ENCODE measurements around the gene MINDY1.

Gene MINDY1, protein sequence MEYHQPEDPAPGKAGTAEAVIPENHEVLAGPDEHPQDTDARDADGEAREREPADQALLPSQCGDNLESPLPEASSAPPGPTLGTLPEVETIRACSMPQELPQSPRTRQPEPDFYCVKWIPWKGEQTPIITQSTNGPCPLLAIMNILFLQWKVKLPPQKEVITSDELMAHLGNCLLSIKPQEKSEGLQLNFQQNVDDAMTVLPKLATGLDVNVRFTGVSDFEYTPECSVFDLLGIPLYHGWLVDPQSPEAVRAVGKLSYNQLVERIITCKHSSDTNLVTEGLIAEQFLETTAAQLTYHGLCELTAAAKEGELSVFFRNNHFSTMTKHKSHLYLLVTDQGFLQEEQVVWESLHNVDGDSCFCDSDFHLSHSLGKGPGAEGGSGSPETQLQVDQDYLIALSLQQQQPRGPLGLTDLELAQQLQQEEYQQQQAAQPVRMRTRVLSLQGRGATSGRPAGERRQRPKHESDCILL

DNA sequence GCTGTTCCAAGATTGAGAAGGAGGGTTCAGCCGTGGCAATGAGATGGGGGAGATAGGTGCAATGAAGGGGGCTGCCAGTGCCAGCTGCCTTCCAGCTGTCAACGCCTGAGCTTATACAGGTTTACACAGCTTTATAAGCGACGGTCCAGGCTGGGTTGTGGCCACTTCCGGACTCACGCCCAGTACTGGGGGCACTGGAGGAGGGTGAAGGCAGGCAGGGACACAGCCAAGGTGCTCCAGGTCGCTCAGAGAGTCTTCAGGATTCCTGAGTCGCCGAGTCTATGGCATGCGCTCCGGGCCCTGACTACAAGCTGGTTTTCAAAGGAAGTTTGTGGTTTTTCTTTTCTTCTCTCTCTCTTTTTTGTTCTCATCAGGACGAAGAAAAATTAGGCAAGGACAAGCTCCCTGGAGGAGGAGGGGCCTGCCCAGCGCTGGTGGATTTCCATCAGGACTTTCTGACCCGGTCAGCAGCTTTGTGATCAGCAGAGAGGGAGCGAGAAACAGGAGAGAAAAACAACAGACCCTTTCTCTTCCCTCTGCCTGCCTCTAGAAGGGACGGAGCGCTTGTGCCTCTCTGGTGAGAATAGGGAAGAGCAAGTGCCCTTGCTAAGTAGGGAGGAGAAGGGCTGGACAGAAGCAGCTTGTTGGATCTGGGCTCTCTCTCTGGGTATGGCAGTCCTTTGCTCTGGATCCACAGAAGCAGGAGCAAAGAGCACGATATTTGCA, at the start of gene MINDY1:
Gene MINDY1 (minus strand): TSS at position 576 of the 726 bp plus-strand sequence. CDS start 4,285 bp downstream, outside the sequence.
- DNase-seq: peak; percentile 61

DNA sequence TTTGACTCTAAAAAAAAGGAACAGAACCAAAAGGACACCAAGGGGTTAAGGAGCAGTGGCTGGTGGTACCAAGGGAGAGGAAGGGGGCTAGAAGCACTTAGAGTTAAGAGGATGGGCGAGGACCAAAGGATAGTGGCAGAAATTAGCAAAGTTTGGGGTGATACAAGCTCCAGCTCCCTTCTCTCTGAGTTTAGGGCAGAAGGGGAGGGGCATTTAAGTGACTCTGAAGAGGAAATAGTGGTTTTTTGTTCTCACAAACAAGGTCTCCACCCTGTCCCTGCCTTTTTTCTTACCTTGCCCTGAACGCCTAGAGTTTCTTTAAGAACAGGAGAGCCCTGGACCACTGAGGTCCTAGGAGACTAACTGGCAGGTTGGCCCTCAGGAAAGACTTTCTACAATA, 49.4 kb upstream of the MINDY1 start:
- DNase-seq: no peak

DNA sequence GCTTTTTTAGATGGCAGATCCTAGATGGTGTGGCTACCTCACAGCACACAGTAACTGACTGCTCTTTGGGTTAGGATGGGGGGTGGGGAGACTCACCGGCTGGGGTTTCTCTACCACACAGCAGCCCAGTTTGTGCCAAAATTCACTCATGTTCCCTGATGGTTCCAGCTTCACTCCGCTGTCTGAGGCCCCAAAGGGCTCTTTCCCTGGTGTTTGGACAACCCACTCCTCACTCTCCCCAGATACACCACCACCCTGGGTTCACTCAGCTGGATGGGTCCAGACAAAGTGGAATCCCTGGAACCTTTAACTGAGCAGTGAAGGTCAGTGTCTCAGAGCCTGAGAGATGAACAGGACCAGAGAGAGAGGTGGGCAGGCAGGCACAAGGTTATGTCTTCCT, 48.9 kb upstream of the MINDY1 start:
- no peak for DNase-seq

DNA sequence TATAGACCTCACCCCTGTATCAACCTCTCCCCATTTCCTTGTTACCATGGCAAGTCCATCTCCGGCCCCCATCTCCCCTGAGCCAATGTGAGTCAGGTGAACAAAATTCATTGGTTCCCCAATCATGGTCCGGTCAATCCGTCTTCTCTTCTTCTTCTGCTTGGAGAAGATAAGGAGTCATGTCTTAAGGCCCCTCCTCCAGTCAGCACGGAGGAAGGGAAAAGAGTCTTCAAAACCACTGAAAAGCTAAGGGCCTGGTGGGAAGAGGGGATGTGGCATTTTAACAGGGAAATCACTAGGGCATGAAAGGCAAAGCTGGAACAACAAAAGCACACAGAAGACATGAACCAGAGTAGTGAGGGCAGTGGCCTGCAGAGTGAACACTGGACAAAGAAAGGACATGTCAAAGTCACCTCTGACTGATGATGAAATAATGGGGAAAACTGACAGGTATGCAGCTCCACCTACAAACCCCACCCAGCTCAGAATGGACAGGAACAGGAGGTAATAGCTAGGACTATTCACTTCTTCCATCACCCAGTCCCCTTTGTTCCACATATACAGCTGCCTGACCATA, 48.4 kb upstream of the MINDY1 start:
- DNase-seq: no peak

DNA sequence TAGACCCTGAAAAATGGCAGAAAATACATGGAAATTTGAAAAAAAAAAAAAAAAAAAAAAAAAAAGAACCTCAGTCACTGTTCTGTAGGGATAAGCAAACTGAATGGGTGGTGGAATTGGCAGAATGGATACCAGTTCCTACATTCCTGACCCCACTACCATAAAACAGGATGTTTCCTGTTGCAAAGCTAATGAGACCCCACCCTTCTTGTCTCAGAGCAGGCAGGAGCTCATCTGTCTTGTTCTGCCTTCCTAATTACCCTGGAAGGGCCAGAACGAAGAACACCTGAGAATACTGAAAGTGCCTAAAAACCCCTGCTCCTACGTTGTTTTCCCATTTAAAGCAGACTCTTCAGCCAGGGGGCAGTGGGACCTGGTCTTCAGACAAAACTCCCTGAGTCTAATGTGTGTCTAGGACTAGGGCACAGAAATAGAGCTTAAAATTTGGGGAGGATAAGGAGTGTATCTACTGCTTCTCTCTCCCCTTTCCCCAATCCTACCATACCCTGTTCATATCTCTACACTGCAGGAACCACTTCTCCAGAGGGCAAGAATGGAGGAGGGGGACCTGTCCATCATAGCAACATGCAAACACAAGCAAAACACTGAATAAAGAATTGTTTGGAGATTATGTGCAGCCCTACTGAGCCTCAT, 44.8 kb upstream of the MINDY1 start:
- DNase-seq: no peak

DNA sequence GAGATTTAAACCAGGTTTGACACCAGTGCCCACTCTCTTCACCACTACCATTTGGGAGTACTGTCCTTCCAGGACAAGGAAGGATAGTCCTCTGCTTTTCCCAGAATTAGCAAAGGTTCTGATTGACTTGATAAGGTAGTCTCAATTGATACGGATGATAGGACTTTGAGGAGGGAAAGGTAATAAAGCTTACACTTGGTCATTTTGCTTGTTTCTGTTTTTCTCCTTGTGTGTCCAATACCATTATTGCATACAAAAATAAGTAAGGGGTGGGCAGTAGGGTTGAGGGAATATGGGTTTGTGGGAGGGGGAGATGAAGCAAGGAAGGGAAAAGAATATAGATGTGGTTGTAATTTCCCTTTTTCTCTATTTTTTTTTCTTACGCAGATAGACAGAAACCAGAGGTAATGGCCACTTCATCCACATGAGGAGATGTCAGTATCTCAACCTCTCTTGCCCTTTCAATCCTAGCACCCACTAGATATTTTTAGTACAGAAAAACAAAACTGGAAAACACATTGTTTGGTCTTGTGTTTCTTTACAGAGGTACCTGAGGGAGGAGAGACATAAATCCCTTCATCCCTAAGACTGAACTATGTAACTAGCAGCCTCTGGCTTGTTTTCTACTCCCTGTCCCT, 43.5 kb upstream of the MINDY1 start:
- DNase-seq: no peak

DNA sequence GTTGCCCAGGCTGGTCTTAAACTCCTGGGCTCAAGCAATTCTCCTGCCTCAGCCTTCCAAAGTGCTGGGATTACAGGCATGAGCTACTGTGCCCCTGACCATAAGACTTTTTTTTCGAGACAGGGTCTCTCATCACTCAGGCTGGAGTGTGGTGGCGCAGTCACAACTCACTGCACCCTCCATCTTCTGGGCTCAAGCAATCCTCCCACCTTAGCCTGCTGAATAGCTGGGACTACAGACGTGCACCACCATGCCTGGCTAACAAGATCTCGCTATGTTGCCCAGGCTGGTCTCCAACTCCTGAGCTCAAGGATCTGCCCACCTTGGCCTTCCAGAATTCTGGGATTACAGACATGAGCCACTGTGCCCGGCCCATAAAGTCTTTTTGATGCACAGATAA, 42.8 kb upstream of the MINDY1 start:
- DNase-seq: no peak

DNA sequence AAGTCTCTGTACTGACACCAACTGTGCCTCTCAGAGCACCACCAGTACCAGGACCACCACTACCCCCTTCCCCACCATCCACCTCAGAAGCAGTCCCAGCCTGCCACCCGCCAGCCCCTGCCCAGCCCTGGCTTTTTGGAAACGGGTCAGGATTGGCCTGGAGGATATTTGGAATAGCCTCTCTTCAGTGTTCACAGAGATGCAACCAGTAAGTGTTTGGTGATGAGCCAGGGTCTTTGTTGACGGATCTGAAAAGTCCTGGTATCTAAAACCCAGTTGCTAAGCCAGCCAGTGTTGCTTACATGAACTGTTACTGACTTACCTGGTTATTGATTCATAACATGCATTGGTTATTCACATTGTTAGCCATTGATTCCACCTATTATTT, 41.9 kb upstream of the MINDY1 start:
- DNase-seq: no peak

DNA sequence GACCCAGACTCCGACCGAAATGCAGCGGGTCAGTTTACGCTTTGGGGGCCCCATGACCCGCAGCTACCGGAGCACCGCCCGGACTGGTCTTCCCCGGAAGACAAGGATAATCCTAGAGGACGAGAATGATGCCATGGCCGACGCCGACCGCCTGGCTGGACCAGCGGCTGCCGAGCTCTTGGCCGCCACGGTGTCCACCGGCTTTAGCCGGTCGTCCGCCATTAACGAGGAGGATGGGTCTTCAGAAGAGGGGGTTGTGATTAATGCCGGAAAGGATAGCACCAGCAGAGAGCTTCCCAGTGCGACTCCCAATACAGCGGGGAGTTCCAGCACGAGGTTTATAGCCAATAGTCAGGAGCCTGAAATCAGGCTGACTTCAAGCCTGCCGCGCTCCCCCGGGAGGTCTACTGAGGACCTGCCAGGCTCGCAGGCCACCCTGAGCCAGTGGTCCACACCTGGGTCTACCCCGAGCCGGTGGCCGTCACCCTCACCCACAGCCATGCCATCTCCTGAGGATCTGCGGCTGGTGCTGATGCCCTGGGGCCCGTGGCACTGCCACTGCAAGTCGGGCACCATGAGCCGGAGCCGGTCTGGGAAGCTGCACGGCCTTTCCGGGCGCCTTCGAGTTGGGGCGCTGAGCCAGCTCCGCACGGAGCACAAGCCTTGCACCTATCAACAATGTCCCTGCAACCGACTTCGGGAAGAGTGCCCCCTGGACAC, 41.4 kb upstream of the MINDY1 start:
- DNase-seq: peak; percentile 51

DNA sequence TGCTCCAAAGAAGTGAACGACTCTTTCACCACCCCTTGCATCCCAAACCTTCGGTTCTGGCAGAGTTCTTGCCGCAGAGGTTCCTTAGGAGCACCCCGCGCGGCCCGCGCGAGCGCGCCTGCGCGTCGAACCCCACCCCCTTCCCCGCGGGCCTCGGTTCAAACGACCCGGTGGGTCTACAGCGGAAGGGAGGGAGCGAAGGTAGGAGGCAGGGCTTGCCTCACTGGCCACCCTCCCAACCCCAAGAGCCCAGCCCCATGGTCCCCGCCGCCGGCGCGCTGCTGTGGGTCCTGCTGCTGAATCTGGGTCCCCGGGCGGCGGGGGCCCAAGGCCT, 40.9 kb upstream of the MINDY1 start, which contains the start of gene C1orf56:
Gene C1orf56 (plus strand): TSS at position 161 of the 334 bp plus-strand sequence. CDS start 97 bp downstream, at position 258.
- no peak for DNase-seq

DNA sequence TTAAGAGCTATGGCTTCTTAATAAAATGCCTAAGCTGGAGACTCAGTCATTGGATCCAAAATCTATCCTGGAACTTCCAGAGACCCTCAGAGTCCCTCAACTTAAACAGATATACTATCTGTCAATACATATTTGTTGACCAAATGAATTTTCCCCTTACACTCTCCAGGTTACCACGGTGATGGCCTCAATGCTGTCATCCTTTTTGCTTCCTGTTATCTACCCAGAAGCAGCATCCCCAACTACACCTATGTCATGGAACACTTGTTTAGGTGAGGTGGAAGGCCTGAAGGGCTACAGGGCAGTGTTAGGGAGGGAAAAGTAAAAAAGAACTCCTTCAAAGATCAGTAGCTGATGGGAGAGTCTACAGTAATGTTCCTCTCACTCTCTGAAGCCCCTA, 36.5 kb upstream of the MINDY1 start:
- DNase-seq: no peak

DNA sequence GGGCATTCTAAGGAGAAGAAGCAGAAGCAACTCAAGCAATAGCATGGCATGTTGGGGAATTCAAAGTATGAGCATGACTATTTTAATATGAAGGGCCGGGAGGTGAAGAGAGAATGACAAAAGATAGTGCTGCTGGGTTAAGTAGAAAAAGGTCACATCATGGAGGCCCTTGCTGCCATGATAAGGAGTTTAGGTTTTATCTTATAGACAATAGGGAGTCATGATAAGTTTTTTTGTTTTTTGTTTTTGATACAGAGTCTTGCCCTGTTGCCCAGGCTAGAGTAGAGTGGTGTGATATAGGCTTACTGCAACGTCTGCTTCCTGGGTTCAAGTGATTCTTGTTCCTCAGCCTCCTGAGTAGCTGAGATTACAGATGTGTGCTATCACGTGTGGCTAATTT, 32.8 kb upstream of the MINDY1 start:
- DNase-seq: no peak

DNA sequence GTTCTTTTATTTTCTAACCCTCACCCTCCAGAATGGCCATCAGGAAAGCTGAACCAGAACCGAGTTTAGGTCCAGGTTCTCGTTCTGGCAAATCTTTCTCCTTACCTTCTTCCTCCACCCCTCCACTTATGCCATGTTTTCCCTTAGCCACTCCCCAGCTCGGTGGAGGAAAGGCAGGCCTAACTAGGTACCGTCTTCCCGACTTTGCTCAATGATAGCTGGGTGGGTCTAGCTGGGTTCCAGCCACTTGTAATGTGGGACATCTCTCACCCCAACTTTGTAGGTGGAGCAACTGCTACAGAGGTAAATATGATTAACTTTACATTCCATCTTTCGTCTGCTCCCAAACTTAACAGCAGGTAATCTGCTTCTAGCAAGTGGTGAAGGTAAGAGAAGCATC, 30.3 kb upstream of the MINDY1 start:
- no peak for DNase-seq

DNA sequence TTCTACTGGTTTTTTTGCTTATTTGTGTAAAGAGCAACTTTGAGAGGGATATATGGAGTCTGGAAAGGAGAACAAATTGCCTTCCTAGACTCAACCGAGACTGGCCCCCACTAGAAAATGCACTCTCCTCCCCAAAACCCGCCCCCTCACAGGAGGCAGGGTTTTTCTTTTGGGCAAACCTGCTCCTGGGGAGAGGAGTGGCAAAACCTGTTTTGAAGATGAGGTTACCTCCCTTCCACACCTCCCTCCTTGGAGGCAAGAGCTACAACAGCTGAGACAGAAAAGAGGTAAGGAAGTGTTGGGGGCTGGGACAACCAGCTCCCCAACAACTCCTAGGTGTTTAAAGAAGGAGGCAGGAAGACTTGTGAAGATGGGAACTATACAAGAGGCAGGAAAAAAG, 29.7 kb upstream of the MINDY1 start, which contains the start of gene BNIPL:
Gene BNIPL (plus strand): TSS at position 231 of the 400 bp plus-strand sequence. CDS start 140 bp downstream, at position 371.
- no peak for DNase-seq

DNA sequence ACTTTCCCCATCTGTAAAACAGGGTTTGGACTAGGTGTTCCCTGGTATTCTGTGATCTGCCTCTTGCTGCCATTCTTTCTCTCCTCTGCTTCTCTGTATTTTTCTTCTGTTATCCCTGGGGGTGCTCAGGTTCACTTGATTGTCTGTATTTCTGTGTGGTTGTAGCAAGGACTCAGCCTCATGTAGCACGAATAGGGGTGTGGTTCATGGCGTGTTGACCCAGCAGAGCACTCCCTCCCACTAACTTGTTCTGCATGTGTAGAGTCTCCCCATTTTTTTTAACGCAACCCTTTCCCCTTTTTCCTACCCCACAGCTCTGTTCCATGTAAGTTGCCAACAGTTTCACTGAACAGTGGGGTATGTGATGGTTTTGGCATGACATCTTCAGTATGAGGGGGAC, 28.5 kb upstream of the MINDY1 start:
- DNase-seq: no peak

DNA sequence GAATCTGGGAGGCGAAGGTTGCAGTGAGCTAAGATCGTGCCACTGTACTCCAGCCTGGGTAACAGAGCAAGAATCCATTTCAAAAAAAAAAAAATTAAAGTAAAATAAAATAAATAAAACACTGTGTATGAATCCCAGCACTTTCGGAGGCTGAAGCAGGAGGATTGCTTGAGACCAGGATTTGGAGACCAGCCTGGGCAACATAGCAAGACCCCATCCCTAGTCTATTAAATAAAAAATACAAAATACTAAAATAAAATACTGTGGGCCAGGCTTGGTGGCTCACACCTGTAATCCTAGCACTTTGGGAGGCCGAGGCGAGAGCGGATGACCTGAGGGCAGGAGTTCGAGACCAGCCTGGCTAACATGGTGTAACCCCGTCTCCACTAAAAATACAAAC, 25.5 kb upstream of the MINDY1 start:
- DNase-seq: no peak

DNA sequence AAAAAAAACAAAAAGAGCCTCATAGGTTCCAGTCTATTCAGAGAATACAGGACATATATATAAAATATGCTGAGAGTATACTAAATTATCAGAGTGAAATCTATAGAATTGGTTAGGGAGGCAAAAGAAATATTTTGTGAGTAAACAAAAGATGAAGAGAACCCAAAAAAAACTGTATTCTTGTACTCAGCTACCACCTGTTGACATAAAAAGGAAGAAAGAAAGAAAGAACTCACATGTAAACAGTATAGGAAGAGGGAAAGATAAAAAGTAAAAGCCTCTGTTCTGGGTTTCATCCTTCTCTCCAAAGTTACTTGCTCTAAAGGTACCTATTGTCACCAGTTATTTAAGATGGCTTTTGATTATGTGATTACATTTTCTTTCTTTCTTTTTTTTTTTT, 19.8 kb upstream of the MINDY1 start:
- DNase-seq: no peak

DNA sequence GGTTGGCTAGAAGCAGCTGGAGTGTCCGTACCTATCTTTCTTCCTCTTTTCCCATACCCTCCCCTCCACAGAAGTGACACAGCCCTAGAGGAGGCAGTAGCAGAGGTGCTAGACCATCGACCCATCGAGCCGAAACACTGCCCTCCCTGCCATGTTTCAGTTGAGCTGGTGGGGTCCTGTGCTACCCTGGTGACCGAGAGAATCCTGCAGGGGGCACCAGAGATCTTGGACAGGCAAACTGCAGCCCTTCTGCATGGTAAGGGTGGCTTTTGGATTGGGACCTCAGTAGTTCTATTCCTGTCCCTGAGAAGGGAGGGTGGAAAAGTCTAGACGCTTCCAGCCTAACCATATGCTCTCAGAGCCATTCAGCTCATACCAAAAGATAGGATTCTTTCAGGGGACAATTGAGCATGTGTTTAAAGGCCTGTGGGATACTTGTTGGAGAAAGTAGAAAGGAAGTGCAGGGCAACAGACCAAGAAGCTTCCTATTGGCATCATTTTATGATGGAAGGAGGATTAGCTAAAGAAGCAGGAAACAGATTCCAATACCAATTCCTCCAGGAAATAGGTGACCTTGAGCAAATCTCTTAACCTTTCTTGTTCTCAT, 17.9 kb upstream of the MINDY1 start:
- DNase-seq: peak; percentile 22

DNA sequence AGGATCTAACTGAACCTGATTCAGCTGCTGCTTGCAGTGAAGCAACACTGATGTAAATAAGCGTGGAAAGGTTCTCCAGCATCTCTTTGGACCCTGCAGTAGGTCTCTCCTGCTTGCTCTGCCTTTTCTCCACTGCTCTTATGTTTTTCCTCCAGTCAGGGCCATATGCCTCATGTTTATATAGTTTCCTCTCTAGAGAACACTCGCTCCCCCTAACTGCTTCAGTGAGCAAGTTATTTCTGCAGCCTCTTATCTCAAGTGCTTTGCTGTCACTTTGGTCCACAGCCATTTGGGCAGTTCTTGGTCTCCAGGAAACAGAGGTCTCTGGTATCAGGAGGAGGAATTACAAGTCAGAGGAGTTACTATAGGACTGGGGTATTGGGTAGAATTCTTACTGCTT, 6.8 kb upstream of the MINDY1 start:
- DNase-seq: peak; percentile 16

DNA sequence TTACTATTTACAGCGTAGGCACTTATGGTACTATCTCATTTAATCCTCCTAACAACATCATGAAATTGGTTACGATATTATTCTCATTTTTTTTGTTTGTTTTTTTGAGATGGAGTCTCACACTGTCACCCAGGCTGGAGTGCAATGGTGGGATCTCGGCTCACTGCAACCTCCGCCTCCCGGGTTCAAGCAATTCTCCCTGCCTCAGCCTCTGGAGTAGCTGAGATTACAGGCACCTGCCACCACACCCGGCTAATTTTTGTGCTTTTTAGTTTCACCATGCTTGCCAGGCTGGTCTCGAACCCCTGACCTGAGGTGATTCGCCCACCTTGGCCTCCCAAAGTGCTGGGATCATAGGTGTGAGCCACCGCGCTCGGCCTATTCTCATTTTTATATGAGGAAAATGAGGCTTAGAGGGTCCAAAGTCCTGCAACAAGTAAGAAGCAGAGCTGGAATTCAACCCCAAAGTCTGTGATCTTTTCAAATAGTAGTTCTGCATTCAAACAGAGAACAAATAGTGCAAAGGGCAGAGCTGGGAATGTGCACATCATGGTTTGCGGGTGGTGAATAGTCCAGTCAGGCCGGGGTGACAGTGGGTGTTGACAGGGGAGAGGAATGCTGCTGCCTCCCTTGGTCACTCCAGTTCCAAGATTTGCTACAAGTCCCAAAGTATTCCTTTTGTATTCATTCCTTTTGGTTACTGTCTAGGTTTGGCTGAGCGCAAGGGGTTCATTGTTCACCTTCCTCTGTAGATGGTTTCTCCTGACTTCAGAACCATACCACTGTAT, 6.2 kb upstream of the MINDY1 start:
- DNase-seq: no peak

All from NCI-H2107 (cell line).